ENCODE results near the gene KHDRBS1. TPM values are rescaled to one million over a fixed set of nuclear protein-coding genes. Genes with fewer than 3 reads are reported as not detected.

The KHDRBS1 gene
- total RNA-seq, 4 donors from 2014 or later, result 71.8 to 90.5 (median 79.7) TPM

GRCh38 chr1:32007591-32007940, 6.1 kb upstream of the KHDRBS1 start:
- TF ChIP-seq POLR2AphosphoS5 (IDR thresholded peaks at IDR 0.05) (no peak), CTCF (IDR thresholded peaks at IDR 0.05) (no peak), EP300 (IDR thresholded peaks at IDR 0.05) (no peak), POLR2A (IDR thresholded peaks at IDR 0.05; ENCODE audit: low read depth) (no peak)

GRCh38 chr1:32010246-32010645, 3.4 kb upstream of the KHDRBS1 start:
- Histone ChIP-seq H3K9me3 (no peaks in the 10 kb centered on the region), H3K4me3 (no peak overlapping the region), H3K4me1 (peaks cover 4 to 13% (median 11%) of the 10 kb centered on the region in 4 donors), H3K27me3 (no peaks in the 10 kb centered on the region), H3K27ac (replicated peaks in 1 of 4) (no peak overlapping the region), H3K36me3 (no peaks in the 10 kb centered on the region)
- intact Hi-C loops (cut with DNase I), result loop anchor here (10.0 kb wide), 1 partner anchor 75 kb away; the partner anchor contains the start of gene PTP4A2
- 88% methylated on average over 5 of the region's 5 CpGs for WGBS
- TF ChIP-seq POLR2A (IDR thresholded peaks at IDR 0.05; ENCODE audit: low read depth) (no peak), EP300 (IDR thresholded peaks at IDR 0.05) (no peak), CTCF (IDR thresholded peaks at IDR 0.05) (no peak), POLR2AphosphoS5 (IDR thresholded peaks at IDR 0.05) (no peak)
- no peak for DNase-seq (ENCODE audit: extremely low spot score)

More at GRCh38 chr1:32007591-32007940, 6.1 kb upstream of the KHDRBS1 start:
- H3K4me3 ChIP-seq, result no peak overlapping the region
- no peaks in the 10 kb centered on the region for H3K27me3 ChIP-seq
- no peak overlapping the region for H3K27ac ChIP-seq (replicated peaks in 1 of 4)
- WGBS, result 100% methylated on average over 1 of the region's 1 CpG
- no peaks in the 10 kb centered on the region for H3K36me3 ChIP-seq
- intact Hi-C loops (cut with DNase I), result no loop called here
- H3K4me1 ChIP-seq, result peaks cover 0 to 2% (median 1%) of the 10 kb centered on the region in 4 donors
- DNase-seq (ENCODE audit: extremely low spot score), result no peak
- H3K9me3 ChIP-seq, result no peaks in the 10 kb centered on the region

- Histone ChIP-seq H3K4me1 (peaks cover 24 to 39% (median 37%) of the 10 kb centered on the region in 4 donors), H3K27ac (replicated peaks in 1 of 4) (peak overlapping the region; percentile 99 to 100 (median 100)), H3K9me3 (no peaks in the 10 kb centered on the region), H3K27me3 (no peaks in the 10 kb centered on the region), H3K36me3 (peaks cover 0 to 6% (median 0%) of the 10 kb centered on the region in 4 donors), H3K4me3 (peak overlapping the region; percentile 82 to 100 (median 93))
- intact Hi-C loops (cut with DNase I), result loop anchor here (10.0 kb wide), 1 partner anchor 78 kb away; the partner anchor contains the start of gene PTP4A2
- WGBS, result 55% methylated on average over 12 of the region's 12 CpGs
- no peak for DNase-seq (ENCODE audit: extremely low spot score)
- TF ChIP-seq POLR2AphosphoS5 (IDR thresholded peaks at IDR 0.05) (no peak), CTCF (IDR thresholded peaks at IDR 0.05) (no peak), EP300 (IDR thresholded peaks at IDR 0.05) (no peak), POLR2A (IDR thresholded peaks at IDR 0.05; ENCODE audit: low read depth) (no peak)
Measured at GRCh38 chr1:32012709-32013385, 821 bp upstream of the KHDRBS1 start.

- peak; percentile 92 for DNase-seq (ENCODE audit: extremely low spot score)
- Histone ChIP-seq H3K9me3 (no peaks in the 10 kb centered on the region), H3K27ac (replicated peaks in 1 of 4) (peak overlapping the region; percentile 99 to 100 (median 100)), H3K4me3 (peak overlapping the region; percentile 82 to 100 (median 93)), H3K27me3 (no peaks in the 10 kb centered on the region), H3K36me3 (peaks cover 0 to 6% (median 0%) of the 10 kb centered on the region in 4 donors), H3K4me1 (peaks cover 33 to 54% (median 52%) of the 10 kb centered on the region in 4 donors)
- 0% methylated on average over 13 of the region's 55 CpGs for WGBS
- intact Hi-C loops (cut with DNase I), result loop anchor here (10.0 kb wide), 1 partner anchor 80 kb away; the partner anchor contains the start of gene PTP4A2
- TF ChIP-seq POLR2AphosphoS5 (IDR thresholded peaks at IDR 0.05) (peak; percentile 46 to 49), CTCF (IDR thresholded peaks at IDR 0.05) (no peak), POLR2A (IDR thresholded peaks at IDR 0.05; ENCODE audit: low read depth) (no peak), EP300 (IDR thresholded peaks at IDR 0.05) (no peak)
Measured at GRCh38 chr1:32014199-32014947, 705 bp downstream of the KHDRBS1 start.
